Measurements from ENCODE around the gene RGMB.

The RGMB gene

DNA sequence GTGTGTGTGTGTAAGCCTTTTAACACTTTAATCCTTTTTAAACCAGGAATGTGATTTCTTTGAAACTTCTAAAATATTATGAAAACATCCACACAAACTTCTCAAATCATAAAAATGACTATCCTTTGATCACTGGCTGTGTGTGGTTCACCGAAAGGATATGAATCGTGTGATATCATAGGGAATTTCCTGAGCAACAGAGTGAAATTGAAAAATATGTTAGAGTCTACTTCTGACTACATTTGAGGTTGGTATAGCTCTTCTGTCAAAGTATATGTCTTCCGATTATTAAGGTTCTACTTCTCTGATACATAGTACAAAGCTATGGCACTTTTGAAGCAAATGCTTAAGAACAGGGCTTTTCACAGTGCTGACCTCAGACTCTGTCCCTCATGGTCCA is 40.3 kb downstream of the RGMB start:
- CTCF ChIA-PET = interaction anchor here (1.6 to 3.5 kb wide), 7 partner anchors 12 to 45 kb away, joined by 3 to 11 read pairs (median 5); partner anchors contain the start of gene RGMB
- POLR2A ChIA-PET = no interaction called here
- TF ChIP-seq, protein P1, sequence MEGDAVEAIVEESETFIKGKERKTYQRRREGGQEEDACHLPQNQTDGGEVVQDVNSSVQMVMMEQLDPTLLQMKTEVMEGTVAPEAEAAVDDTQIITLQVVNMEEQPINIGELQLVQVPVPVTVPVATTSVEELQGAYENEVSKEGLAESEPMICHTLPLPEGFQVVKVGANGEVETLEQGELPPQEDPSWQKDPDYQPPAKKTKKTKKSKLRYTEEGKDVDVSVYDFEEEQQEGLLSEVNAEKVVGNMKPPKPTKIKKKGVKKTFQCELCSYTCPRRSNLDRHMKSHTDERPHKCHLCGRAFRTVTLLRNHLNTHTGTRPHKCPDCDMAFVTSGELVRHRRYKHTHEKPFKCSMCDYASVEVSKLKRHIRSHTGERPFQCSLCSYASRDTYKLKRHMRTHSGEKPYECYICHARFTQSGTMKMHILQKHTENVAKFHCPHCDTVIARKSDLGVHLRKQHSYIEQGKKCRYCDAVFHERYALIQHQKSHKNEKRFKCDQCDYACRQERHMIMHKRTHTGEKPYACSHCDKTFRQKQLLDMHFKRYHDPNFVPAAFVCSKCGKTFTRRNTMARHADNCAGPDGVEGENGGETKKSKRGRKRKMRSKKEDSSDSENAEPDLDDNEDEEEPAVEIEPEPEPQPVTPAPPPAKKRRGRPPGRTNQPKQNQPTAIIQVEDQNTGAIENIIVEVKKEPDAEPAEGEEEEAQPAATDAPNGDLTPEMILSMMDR (IDR thresholded peaks at IDR 0.05; ENCODE audit: control extremely low read depth, extremely low read depth, low read depth, missing control alignments) = no peak
- DNase-seq (ENCODE audit: extremely low spot score) = no peak

DNA sequence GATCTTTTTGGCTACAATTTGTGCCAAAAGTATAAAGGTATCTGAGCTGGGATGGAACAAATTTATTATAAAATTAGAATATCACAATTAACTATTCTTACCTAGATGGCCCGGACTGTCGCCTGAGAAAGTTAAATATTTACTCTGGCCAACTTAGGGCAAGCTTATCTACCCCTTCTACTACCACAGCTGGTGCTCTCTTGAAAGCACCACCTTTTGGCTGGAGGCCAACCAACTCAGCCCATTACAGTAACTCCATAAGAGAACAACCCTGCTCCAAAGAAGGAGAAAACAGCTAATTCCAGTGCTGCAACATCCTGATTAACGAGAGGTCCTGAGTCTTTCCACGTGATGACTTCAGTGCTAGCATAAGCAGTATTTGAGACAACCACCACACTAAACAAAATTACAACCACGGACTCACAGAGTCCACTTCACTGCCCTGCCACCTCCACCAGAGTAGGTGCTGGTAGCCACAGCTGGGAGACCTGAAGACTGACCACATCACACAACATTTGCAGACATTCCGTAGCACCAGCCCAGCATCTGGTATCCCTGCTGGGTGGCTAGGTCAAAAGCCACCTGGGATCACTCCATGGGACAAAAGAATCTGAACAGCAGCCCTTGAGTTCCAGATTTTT is 43.2 kb downstream of the RGMB start:
- no peak for DNase-seq (ENCODE audit: extremely low spot score)
- ChIA-PET POLR2A (no interaction called here), CTCF (interaction anchor here (0.8 to 3.5 kb wide), 4 partner anchors 10 to 44 kb away, joined by 3 to 11 read pairs (median 4); no protein-coding TSS in a partner anchor)
- TF ChIP-seq, protein P1 (IDR thresholded peaks at IDR 0.05; ENCODE audit: control extremely low read depth, extremely low read depth, low read depth, missing control alignments) = no peak

DNA sequence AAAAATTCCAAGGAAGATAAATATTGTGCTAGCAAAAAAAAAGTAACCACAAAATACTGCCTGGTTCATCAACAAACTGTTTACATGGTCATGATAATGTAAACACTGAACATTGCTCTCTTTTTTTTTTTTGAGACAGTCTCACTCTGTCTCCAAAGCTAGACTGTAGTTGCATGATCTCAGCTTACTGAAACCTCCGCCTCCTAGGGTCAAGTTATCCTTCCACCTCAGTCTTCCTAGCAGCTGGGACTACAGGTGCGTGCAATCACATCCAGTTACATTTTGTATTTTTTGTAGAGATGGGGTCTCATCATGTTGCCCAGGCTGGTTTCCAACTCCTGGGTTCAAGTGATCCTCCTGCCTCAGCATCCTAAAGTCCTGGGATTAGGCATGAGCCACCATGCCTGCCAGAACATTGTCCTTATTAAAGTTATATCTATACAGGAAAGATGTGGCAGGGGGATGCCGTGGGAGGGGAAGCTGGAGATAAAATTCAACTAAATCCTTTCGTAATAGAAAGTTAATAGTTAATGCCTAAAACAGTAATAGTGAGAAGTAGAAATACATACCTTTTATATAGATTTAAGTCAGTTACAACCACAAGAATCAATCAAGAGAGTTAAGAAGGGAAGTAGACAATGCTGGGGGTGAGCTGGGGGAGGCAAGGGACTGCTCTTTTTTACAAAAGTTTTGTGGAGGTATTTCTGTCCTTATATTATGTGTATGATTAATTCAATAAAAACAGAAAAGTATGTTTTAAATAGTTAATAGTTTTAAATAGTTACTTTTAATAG is 52.3 kb downstream of the RGMB start:
- no peak for DNase-seq (ENCODE audit: extremely low spot score)
- ChIA-PET CTCF (interaction anchor here (1.0 to 1.4 kb wide), 2 partner anchors 9 to 12 kb away, joined by 3 to 4 read pairs; no protein-coding TSS in a partner anchor), POLR2A (no interaction called here)
- TF ChIP-seq, protein P1 (IDR thresholded peaks at IDR 0.05; ENCODE audit: control extremely low read depth, extremely low read depth, low read depth, missing control alignments) = no peak

DNA sequence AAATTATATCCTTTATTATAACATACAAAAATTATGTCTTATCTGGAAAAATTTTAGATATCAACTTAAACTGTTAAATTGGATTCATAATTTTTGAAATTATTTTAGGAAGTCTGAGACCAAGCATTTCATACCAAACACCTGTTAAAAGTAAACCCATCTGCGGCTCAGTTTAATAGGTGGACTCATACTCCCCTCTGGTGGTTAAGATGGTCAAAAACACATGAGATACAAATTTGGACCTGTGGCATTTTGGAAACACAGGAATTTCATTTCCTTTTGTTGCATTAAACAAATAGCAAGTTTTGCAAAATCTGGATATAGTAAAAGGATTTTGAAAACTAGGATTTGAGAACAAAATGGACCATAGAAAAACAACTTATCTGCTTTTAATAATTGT is 53.7 kb downstream of the RGMB start:
- CTCF ChIA-PET = interaction anchor here (1.4 to 1.8 kb wide), 2 partner anchors 13 to 58 kb away, joined by 4 to 9 read pairs; no protein-coding TSS in a partner anchor
- POLR2A ChIA-PET = no interaction called here
- TF ChIP-seq, protein P1 (IDR thresholded peaks at IDR 0.05; ENCODE audit: control extremely low read depth, extremely low read depth, low read depth, missing control alignments) = peak; percentile 46
- no peak for DNase-seq (ENCODE audit: extremely low spot score)

DNA sequence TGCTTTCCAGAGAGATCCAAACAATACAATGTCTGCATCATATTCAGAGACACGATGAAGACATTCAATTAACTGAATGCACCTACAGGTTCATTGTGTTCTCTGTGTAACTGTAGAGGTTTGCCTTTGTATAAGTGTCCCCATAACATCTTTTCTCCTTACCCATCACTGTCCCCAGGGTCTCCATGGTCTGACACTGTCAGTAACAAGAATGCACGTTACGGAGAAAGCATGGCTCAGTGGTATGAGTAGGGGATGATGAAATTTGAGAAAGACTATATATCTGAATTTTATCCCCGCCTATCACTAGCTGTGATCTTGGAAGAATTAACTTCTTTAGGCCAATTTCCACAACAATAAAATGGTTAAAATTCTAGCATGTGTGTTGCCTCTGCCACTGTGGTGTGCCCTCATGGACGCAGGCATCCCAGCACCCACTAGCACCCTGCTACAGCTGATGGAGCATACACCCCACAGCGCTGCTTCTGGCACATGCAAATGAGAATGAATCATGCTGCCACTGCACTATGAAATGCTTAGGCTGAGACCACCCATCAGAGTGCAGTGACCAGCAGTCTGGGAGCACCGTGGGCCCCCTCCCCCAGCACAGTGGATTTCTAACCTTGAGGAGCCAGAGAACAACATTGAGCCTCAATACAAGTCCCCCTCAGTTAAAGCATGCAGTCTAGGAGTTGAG is 54.3 kb downstream of the RGMB start:
- TF ChIP-seq, protein P1 (IDR thresholded peaks at IDR 0.05; ENCODE audit: control extremely low read depth, extremely low read depth, low read depth, missing control alignments) = no peak
- no peak for DNase-seq (ENCODE audit: extremely low spot score)
- CTCF ChIA-PET = interaction anchor here (0.7 to 1.8 kb wide), 7 partner anchors 11 to 1597 kb away, joined by 3 to 9 read pairs (median 3); no protein-coding TSS in a partner anchor
- POLR2A ChIA-PET = no interaction called here

DNA sequence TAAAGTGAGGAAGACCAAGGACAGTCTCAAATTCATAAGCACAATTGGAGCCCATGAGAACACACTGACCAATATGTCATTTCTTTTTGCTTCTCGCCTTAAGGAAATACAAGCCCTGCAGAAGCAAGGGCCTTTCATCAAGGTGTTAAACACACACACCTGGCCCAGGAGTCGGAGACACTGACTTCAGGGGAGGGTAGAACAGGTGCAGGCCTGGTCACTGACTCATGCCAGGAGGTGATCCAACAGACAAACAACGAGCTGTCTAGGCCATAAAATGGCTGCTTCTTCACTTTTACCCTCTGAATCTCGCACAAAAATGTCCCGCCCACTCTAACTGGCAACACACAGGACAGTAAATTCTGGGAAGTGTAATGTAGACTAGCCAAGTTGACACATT is 62.7 kb downstream of the RGMB start:
- ChIA-PET POLR2A (no interaction called here), CTCF (interaction anchor here (0.6 kb wide), 1 partner anchor 68 kb away, joined by 3 read pairs; no protein-coding TSS in a partner anchor)
- TF ChIP-seq, protein P1 (IDR thresholded peaks at IDR 0.05; ENCODE audit: control extremely low read depth, extremely low read depth, low read depth, missing control alignments) = no peak
- DNase-seq (ENCODE audit: extremely low spot score) = no peak
